CD4-positive, alpha-beta T cell (primary cell): ENCODE results near the gene PARP1. TPM values are rescaled to one million over a fixed set of nuclear protein-coding genes. Genes with fewer than 3 reads are reported as not detected.

Source experiments
- ATAC-seq: fragments of 200-7000 bp; cut with Tn5 transposase; one replicate; pipeline ENCODE4 v1.10.0; 2022; ENCODE audit warnings: mild to moderate bottlenecking; ENCODE audit not compliant: poor library complexity
- CTCF ChIA-PET: fragments of 350-600 bp; sonication (Branson Sonifier 250); formaldehyde crosslinking; loops from one replicate; lab custom pipeline; 2021; ENCODE audit warnings: antibody characterized with exemption, inconsistent platforms; lab: Charles Lee
- POLR2A ChIA-PET: fragments of 350-600 bp; sonication (Branson Sonifier 250); formaldehyde crosslinking; loops from one replicate; lab custom pipeline; 2021; ENCODE audit warnings: antibody characterized with exemption, inconsistent platforms; lab: Charles Lee
- DNase-seq, 14 experiments: peaks; one replicate each; pipeline ENCODE4 v3.0.0-alpha.2; 2013 to 2020; ENCODE audit warnings: mixed read lengths in 2 of 14
- H3K27ac ChIP-seq, 2 donors: one replicate each; pipeline versions ENCODE4 v1.5.1 to v1.7.0; 2013; ENCODE audit warnings: low read length in 2 of 2, low read depth in 1 of 2, mild to moderate bottlenecking in 1 of 2
- H3K27me3 ChIP-seq, 2 experiments: 1 replicate in 1 of 2; 2 replicates in 1 of 2; pipeline versions ENCODE4 v1.6.1 to v1.7.0; 2013; ENCODE audit warnings: low read length in 2 of 2, control low read depth in 1 of 2, mild to moderate bottlenecking in 1 of 2, moderate library complexity in 1 of 2; ENCODE audit not compliant: insufficient read depth in 2 of 2, control insufficient read depth in 1 of 2
- H3K36me3 ChIP-seq: one replicate; pipeline ENCODE4 v1.6.1; 2013; ENCODE audit warnings: low read length, control low read depth; ENCODE audit not compliant: insufficient read depth
- H3K4me1 ChIP-seq: one replicate; pipeline ENCODE4 v1.6.1; 2013; ENCODE audit warnings: low read length, control low read depth; ENCODE audit not compliant: insufficient read depth
- H3K4me3 ChIP-seq: one replicate; pipeline ENCODE4 v1.5.1; 2013; ENCODE audit warnings: mild to moderate bottlenecking, low read length, moderate library complexity
- H3K9me3 ChIP-seq, 2 experiments: 1 replicate in 1 of 2; 2 replicates in 1 of 2; pipeline versions ENCODE4 v1.6.1 to v1.7.0; 2013; ENCODE audit warnings: low read length in 2 of 2, mild to moderate bottlenecking in 2 of 2, control low read depth in 1 of 2, moderate library complexity in 1 of 2; ENCODE audit not compliant: control insufficient read depth in 1 of 2, insufficient read depth in 1 of 2
- H3K27ac Mint-ChIP-seq: one replicate; pipeline ENCODE4 v1.8.0; 2020; ENCODE audit warnings: mixed read lengths
- H3K27me3 Mint-ChIP-seq: one replicate; pipeline ENCODE4 v1.8.0; 2021; ENCODE audit warnings: mixed read lengths
- H3K36me3 Mint-ChIP-seq: one replicate; pipeline ENCODE4 v1.8.0; 2021; ENCODE audit warnings: low read depth, mixed read lengths
- H3K4me1 Mint-ChIP-seq: one replicate; pipeline ENCODE4 v1.8.0; 2021; ENCODE audit warnings: low read depth, mixed read lengths
- H3K4me3 Mint-ChIP-seq: one replicate; pipeline ENCODE4 v1.8.0; 2020; ENCODE audit warnings: mild to moderate bottlenecking, mixed read lengths
- H3K9me3 Mint-ChIP-seq: one replicate; pipeline ENCODE4 v1.8.0; 2020; ENCODE audit warnings: mixed read lengths
- intact Hi-C, 2 experiments: fragments of 100-400 bp; cut with DNase I in 1 of 2; cut with micrococcal nuclease in 1 of 2; formaldehyde crosslinking; loops; one replicate each; pipeline versions ENCODE4 v1.15.1 to v1.9.0; 2023 to 2025; cut with DNase I, micrococcal nuclease
- total RNA-seq, 174 experiments: library from RNA in 2 of 174; stranded (reverse) in 2 of 174; gene quantifications; one replicate each; pipeline ENCODE4 v1.2.3 and lab custom pipeline; 2021 to 2026
- TF ChIP-seq, protein P1 (sequence below): fragments of 200-600 bp; IDR thresholded peaks from one replicate; pipeline ENCODE4 v1.8.0; 2022; ENCODE audit warnings: antibody characterized with exemption, mild to moderate bottlenecking

The PARP1 gene
- total RNA-seq, 2 experiments from 2014 or later: 59.3 to 63.6 TPM

DNA sequence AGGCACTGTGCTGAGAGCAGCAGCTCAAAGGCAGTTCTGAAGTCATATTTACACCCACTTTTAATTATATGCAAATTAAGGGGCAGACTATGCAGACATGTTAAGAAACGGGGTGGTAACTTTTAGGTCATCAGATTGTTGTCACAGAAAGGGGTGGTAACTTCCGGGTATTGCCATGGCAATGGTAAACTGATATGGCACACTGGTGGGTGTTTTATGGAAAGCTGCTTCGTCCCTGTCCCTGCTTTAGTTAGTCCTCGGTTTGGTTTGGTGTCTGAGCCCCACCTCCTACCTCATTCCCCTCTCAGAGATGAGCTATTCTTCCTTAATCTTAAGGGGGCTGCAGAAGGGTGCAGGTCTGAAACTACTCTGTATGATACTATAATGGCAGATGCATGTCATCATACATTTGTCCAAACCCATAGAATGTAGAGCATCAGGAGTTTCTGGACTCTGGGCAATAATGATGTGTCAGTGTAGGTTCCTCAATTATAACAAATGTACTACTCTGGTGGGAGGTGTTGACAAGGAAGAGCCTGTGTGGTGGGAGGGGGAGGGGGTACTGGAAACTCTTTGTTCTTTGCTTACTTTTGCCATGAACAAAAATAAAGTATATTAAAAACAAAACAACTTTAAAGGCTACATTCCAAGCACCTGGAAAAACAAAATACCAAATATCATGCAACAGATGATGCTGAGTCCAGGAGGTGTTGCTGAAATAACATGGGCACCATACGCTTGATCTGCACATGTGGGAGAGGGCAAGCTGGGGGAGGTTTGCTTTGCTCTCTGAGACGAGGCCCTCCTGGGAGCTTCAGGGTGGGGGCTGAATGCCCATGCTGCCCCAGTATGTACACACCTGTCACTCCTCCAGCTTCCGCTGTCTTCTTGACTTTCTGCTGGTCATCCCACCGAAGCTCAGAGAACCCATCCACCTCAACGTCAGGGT is 6.3 kb downstream of the PARP1 start:
- Histone ChIP-seq H3K4me1 (peaks cover 50% of the 10 kb centered on the region), H3K9me3 (no peaks in the 10 kb centered on the region), H3K27me3 (no peaks in the 10 kb centered on the region), H3K27ac (no peak overlapping the region), H3K36me3 (peaks cover 63% of the 10 kb centered on the region), H3K4me3 (no peak overlapping the region)
- no peak overlapping the region for H3K27ac Mint-ChIP-seq
- no peak for DNase-seq
- H3K4me1 Mint-ChIP-seq: peaks cover 78% of the 10 kb centered on the region
- peaks cover 85% of the 10 kb centered on the region for H3K36me3 Mint-ChIP-seq
- no peaks in the 10 kb centered on the region for H3K9me3 Mint-ChIP-seq
- H3K4me3 Mint-ChIP-seq: no peak overlapping the region
- ATAC-seq: no peak
- H3K27me3 Mint-ChIP-seq: no peaks in the 10 kb centered on the region
- TF ChIP-seq, protein P1, sequence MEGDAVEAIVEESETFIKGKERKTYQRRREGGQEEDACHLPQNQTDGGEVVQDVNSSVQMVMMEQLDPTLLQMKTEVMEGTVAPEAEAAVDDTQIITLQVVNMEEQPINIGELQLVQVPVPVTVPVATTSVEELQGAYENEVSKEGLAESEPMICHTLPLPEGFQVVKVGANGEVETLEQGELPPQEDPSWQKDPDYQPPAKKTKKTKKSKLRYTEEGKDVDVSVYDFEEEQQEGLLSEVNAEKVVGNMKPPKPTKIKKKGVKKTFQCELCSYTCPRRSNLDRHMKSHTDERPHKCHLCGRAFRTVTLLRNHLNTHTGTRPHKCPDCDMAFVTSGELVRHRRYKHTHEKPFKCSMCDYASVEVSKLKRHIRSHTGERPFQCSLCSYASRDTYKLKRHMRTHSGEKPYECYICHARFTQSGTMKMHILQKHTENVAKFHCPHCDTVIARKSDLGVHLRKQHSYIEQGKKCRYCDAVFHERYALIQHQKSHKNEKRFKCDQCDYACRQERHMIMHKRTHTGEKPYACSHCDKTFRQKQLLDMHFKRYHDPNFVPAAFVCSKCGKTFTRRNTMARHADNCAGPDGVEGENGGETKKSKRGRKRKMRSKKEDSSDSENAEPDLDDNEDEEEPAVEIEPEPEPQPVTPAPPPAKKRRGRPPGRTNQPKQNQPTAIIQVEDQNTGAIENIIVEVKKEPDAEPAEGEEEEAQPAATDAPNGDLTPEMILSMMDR: no peak
- intact Hi-C loops: loop anchor here in 1 of 2 experiments (10.0 kb wide), 1 partner anchor 277 kb away; no protein-coding TSS in a partner anchor
- CTCF ChIA-PET: no interaction called here
- POLR2A ChIA-PET: no interaction called here

DNA sequence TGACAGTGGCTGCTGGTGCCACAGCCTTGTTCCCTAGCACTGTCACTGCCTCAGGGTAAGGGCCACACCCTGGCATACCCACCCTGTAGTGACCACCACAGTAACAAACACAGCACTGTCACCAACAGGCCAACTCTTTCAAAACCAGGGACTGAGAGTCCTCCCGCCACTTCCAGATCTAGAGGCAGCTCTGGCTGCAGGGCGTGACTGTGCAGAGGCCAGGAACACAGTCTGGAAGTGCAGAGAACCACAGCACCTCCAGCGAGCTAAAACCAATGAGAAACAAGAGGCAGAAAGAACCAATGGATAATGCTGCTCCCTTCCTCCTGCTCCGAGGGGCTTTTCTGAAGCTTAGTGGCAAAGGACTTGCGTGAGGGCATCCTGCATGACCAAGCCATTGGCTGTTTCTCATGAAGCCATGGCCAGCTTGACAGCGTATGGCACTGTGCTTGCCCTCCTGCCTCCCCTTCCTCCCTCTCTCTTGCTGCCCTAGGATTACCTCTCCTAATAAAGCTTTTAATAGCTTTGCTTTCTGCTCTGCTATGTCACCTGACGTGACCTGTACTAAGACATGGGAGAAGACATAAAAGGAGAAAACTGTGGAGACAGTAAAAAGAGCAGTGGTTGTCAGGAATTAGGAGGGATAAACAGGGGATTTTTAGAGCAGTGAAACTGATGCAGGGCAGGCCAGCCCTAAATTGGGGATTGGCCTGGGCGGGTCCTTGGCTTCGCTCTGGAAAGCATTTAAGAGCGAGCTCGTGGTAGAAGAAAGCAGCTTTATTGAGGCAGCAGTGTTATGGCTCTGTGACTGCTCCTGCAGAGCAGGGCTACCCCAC is 7.2 kb downstream of the PARP1 start:
- Mint-ChIP-seq H3K36me3 (peaks cover 88% of the 10 kb centered on the region), H3K4me1 (peaks cover 71% of the 10 kb centered on the region), H3K9me3 (no peaks in the 10 kb centered on the region), H3K4me3 (no peak overlapping the region), H3K27me3 (no peaks in the 10 kb centered on the region), H3K27ac (no peak overlapping the region)
- no peak overlapping the region for H3K27ac ChIP-seq
- no peaks in the 10 kb centered on the region for H3K27me3 ChIP-seq
- intact Hi-C loops: loop anchor here in 1 of 2 experiments (10.0 kb wide), 1 partner anchor 276 kb away; no protein-coding TSS in a partner anchor
- H3K4me1 ChIP-seq: peaks cover 44% of the 10 kb centered on the region
- no peak overlapping the region for H3K4me3 ChIP-seq
- POLR2A ChIA-PET: no interaction called here
- no peak for DNase-seq
- ATAC-seq: no peak
- CTCF ChIA-PET: no interaction called here
- TF ChIP-seq, protein P1: no peak
- H3K36me3 ChIP-seq: peaks cover 64% of the 10 kb centered on the region
- H3K9me3 ChIP-seq: no peaks in the 10 kb centered on the region

DNA sequence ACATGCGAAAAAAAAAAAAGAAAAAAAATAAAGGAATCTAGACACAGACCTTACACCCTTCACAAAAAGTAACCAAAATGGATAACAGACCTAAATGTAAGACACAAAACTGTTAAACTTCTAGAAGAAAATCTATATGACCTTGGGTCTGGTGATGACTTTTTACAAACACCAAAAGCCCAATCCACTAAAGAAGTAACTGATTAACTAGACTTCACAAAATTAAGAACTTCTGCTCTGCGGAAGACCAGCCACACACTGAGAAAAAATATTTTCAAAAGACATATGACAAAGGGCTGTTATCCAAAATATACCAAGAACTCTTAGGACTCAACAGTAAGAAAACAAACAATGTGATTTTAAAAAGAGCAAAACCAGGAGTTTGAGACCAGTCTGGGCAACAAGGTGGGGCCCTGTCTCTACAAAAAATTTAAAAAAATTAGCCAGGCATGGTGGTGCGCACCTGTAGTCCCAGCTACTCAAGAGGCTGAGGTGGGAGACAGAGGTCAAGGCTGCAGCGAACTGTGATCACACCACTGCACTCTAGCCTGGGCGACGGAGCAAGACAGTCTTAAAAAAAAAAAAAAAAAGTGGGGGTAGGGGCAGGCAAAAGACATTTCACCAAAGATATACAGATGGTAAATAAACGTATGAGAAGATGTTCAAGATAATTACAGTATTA is 9.8 kb downstream of the PARP1 start:
- no peaks in the 10 kb centered on the region for H3K9me3 Mint-ChIP-seq
- peaks cover 94% of the 10 kb centered on the region for H3K36me3 Mint-ChIP-seq
- no peak overlapping the region for H3K4me3 Mint-ChIP-seq
- ATAC-seq (no peak), DNase-seq (no peak)
- peaks cover 88% of the 10 kb centered on the region for H3K36me3 ChIP-seq
- H3K4me1 ChIP-seq: peaks cover 18% of the 10 kb centered on the region
- no peak overlapping the region for H3K27ac ChIP-seq
- no peaks in the 10 kb centered on the region for H3K27me3 Mint-ChIP-seq
- no peak overlapping the region for H3K4me3 ChIP-seq
- ChIA-PET CTCF (interaction anchor here (0.7 to 1.1 kb wide), 2 partner anchors 9 to 294 kb away, joined by 3 to 9 read pairs; partner anchors contain the start of gene PARP1), POLR2A (no interaction called here)
- peaks cover 59% of the 10 kb centered on the region for H3K4me1 Mint-ChIP-seq
- no peak overlapping the region for H3K27ac Mint-ChIP-seq
- H3K27me3 ChIP-seq: no peaks in the 10 kb centered on the region
- H3K9me3 ChIP-seq: no peaks in the 10 kb centered on the region
- TF ChIP-seq, protein P1: no peak
- intact Hi-C loops: no loop called here
